Activated CD4-positive, alpha-beta T cell treated with anti-CD3 and anti-CD28 coated beads for 36 hours (primary cell): ENCODE results near the gene ZFHX3. TPM values are rescaled to one million over a fixed set of nuclear protein-coding genes. Genes with fewer than 3 reads are reported as not detected.
A peak's percentile ranks its signal among the peaks of the same experiment; 100 is the strongest.

Experiments used
- ATAC-seq: fragments of 200-7000 bp; cut with Tn5 transposase; one replicate; pipeline ENCODE4 v1.10.0; 2021; ENCODE audit warnings: mild to moderate bottlenecking, moderate library complexity
- CTCF ChIA-PET: fragments of 350-600 bp; sonication (Branson Sonifier 250); formaldehyde crosslinking; loops from one replicate; lab custom pipeline; 2021; ENCODE audit warnings: antibody characterized with exemption; lab: Charles Lee
- POLR2A ChIA-PET: fragments of 350-600 bp; sonication (Branson Sonifier 250); formaldehyde crosslinking; loops from one replicate; lab custom pipeline; 2021; ENCODE audit warnings: antibody characterized with exemption, inconsistent platforms; lab: Charles Lee
- DNase-seq: peaks from one replicate; pipeline ENCODE4 v3.0.0-alpha.2; 2020
- H3K27ac Mint-ChIP-seq: one replicate; pipeline ENCODE4 v1.8.0; 2021; ENCODE audit warnings: mixed read lengths
- H3K27me3 Mint-ChIP-seq: one replicate; pipeline ENCODE4 v1.8.0; 2021; ENCODE audit warnings: mixed read lengths
- H3K36me3 Mint-ChIP-seq: one replicate; pipeline ENCODE4 v1.8.0; 2021; ENCODE audit warnings: low read depth, mixed read lengths
- H3K4me1 Mint-ChIP-seq: one replicate; pipeline ENCODE4 v1.8.0; 2021; ENCODE audit warnings: mixed read lengths
- H3K4me3 Mint-ChIP-seq: one replicate; pipeline ENCODE4 v1.8.0; 2021; ENCODE audit warnings: mild to moderate bottlenecking, moderate library complexity, mixed read lengths
- H3K9me3 Mint-ChIP-seq: one replicate; pipeline ENCODE4 v1.8.0; 2021; ENCODE audit warnings: low read depth, mixed read lengths
- intact Hi-C, 2 experiments: fragments of 100-400 bp; cut with DNase I in 1 of 2; cut with micrococcal nuclease in 1 of 2; formaldehyde crosslinking; loops; one replicate each; pipeline versions ENCODE4 v1.14.2 to v1.15.1; 2022 to 2024; cut with DNase I, micrococcal nuclease
- total RNA-seq, 2 experiments: library from RNA; stranded (reverse); gene quantifications; one replicate each; pipeline ENCODE4 v1.2.3, GENCODE V29; 2021

Gene ZFHX3
- total RNA-seq, 2 experiments from 2014 or later = 0.27 to 0.37 TPM

- POLR2A ChIA-PET = no interaction called here
- DNase-seq = no peak
- CTCF ChIA-PET = interaction anchor here (0.5 kb wide), 1 partner anchor 31 kb away, joined by 4 read pairs; no protein-coding TSS in a partner anchor
- Mint-ChIP-seq H3K4me1 (no peaks in the 10 kb centered on the region), H3K27ac (no peak overlapping the region), H3K4me3 (no peak overlapping the region), H3K9me3 (peaks cover 2% of the 10 kb centered on the region), H3K27me3 (no peaks in the 10 kb centered on the region), H3K36me3 (no peaks in the 10 kb centered on the region)
- intact Hi-C loops = no loop called here
- no peak for ATAC-seq
Measured at GRCh38 chr16:72889616-72890582, 158.0 kb downstream of the ZFHX3 start.

- H3K4me1 Mint-ChIP-seq = no peaks in the 10 kb centered on the region
- no peak overlapping the region for H3K4me3 Mint-ChIP-seq
- no peak for DNase-seq
- H3K27ac Mint-ChIP-seq = no peak overlapping the region
- peaks cover 2% of the 10 kb centered on the region for H3K9me3 Mint-ChIP-seq
- ChIA-PET CTCF (no interaction called here), POLR2A (no interaction called here)
- ATAC-seq = no peak
- no peaks in the 10 kb centered on the region for H3K27me3 Mint-ChIP-seq
- intact Hi-C loops = no loop called here
- H3K36me3 Mint-ChIP-seq = no peaks in the 10 kb centered on the region
Measured at GRCh38 chr16:72887537-72887936, 160.4 kb downstream of the ZFHX3 start.

- Mint-ChIP-seq H3K36me3 (no peaks in the 10 kb centered on the region), H3K9me3 (peaks cover 2% of the 10 kb centered on the region), H3K4me3 (no peak overlapping the region), H3K27ac (no peak overlapping the region), H3K27me3 (no peaks in the 10 kb centered on the region), H3K4me1 (no peaks in the 10 kb centered on the region)
- no peak for ATAC-seq
- POLR2A ChIA-PET = no interaction called here
- CTCF ChIA-PET = no interaction called here
- no peak for DNase-seq
- intact Hi-C loops = no loop called here
Measured at GRCh38 chr16:72886346-72886974, 161.5 kb downstream of the ZFHX3 start.

- intact Hi-C loops = no loop called here
- Mint-ChIP-seq H3K27me3 (no peaks in the 10 kb centered on the region), H3K27ac (no peak overlapping the region), H3K4me3 (no peak overlapping the region), H3K4me1 (no peaks in the 10 kb centered on the region), H3K36me3 (no peaks in the 10 kb centered on the region), H3K9me3 (no peaks in the 10 kb centered on the region)
- ATAC-seq (no peak), DNase-seq (no peak)
- ChIA-PET POLR2A (no interaction called here), CTCF (interaction anchor here (1.1 kb wide), 1 partner anchor 8 kb away, joined by 3 read pairs; no protein-coding TSS in a partner anchor)
Measured at GRCh38 chr16:72884573-72884972, 163.4 kb downstream of the ZFHX3 start.

GRCh38 chr16:72884037-72884436 lies 163.9 kb downstream of the ZFHX3 start:
- no peak for DNase-seq
- Mint-ChIP-seq H3K9me3 (no peaks in the 10 kb centered on the region), H3K27me3 (no peaks in the 10 kb centered on the region), H3K4me1 (no peaks in the 10 kb centered on the region), H3K4me3 (no peak overlapping the region), H3K27ac (no peak overlapping the region), H3K36me3 (no peaks in the 10 kb centered on the region)
- ChIA-PET CTCF (interaction anchor here (1.1 kb wide), 1 partner anchor 9 kb away, joined by 3 read pairs; no protein-coding TSS in a partner anchor), POLR2A (no interaction called here)
- intact Hi-C loops = no loop called here
- no peak for ATAC-seq

- Mint-ChIP-seq H3K4me1 (peaks cover 8% of the 10 kb centered on the region), H3K9me3 (no peaks in the 10 kb centered on the region), H3K27ac (no peak overlapping the region), H3K36me3 (no peaks in the 10 kb centered on the region), H3K27me3 (peaks cover 2% of the 10 kb centered on the region), H3K4me3 (no peak overlapping the region)
- ChIA-PET POLR2A (no interaction called here), CTCF (no interaction called here)
- DNase-seq (no peak), ATAC-seq (no peak)
- intact Hi-C loops = no loop called here
Measured at GRCh38 chr16:72879846-72880245, 168.1 kb downstream of the ZFHX3 start.

GRCh38 chr16:72878301-72879269 lies 169.3 kb downstream of the ZFHX3 start:
- Mint-ChIP-seq H3K4me3 (no peak overlapping the region), H3K4me1 (peaks cover 8% of the 10 kb centered on the region), H3K9me3 (no peaks in the 10 kb centered on the region), H3K36me3 (no peaks in the 10 kb centered on the region), H3K27me3 (peaks cover 2% of the 10 kb centered on the region), H3K27ac (no peak overlapping the region)
- POLR2A ChIA-PET = no interaction called here
- intact Hi-C loops = no loop called here
- DNase-seq = no peak
- CTCF ChIA-PET = no interaction called here
- ATAC-seq = no peak

- ChIA-PET POLR2A (no interaction called here), CTCF (no interaction called here)
- H3K4me3 Mint-ChIP-seq = no peak overlapping the region
- no peaks in the 10 kb centered on the region for H3K9me3 Mint-ChIP-seq
- H3K27me3 Mint-ChIP-seq = peaks cover 2% of the 10 kb centered on the region
- no peaks in the 10 kb centered on the region for H3K36me3 Mint-ChIP-seq
- DNase-seq (no peak), ATAC-seq (peak; percentile 49)
- H3K4me1 Mint-ChIP-seq = peaks cover 8% of the 10 kb centered on the region
- no peak overlapping the region for H3K27ac Mint-ChIP-seq
- intact Hi-C loops = no loop called here
Measured at GRCh38 chr16:72877374-72878028, 170.4 kb downstream of the ZFHX3 start.

- peaks cover 8% of the 10 kb centered on the region for H3K4me1 Mint-ChIP-seq
Measured at GRCh38 chr16:72876981-72877373, 171.0 kb downstream of the ZFHX3 start.

GRCh38 chr16:72876221-72876620 lies 171.7 kb downstream of the ZFHX3 start:
- intact Hi-C loops = no loop called here
- no peaks in the 10 kb centered on the region for H3K9me3 Mint-ChIP-seq
- peak; percentile 29 for DNase-seq
- no peak overlapping the region for H3K27ac Mint-ChIP-seq
- POLR2A ChIA-PET = no interaction called here
- no peak for ATAC-seq
- H3K4me3 Mint-ChIP-seq = no peak overlapping the region
- no peaks in the 10 kb centered on the region for H3K36me3 Mint-ChIP-seq
- H3K4me1 Mint-ChIP-seq = peaks cover 8% of the 10 kb centered on the region
- peaks cover 2% of the 10 kb centered on the region for H3K27me3 Mint-ChIP-seq
- CTCF ChIA-PET = no interaction called here

More at GRCh38 chr16:72876981-72877373, 171.0 kb downstream of the ZFHX3 start:
- Mint-ChIP-seq H3K36me3 (no peaks in the 10 kb centered on the region), H3K4me3 (no peak overlapping the region), H3K9me3 (no peaks in the 10 kb centered on the region), H3K27ac (no peak overlapping the region), H3K27me3 (peaks cover 2% of the 10 kb centered on the region)
- ChIA-PET POLR2A (no interaction called here), CTCF (no interaction called here)
- no peak for DNase-seq
- intact Hi-C loops = no loop called here
- no peak for ATAC-seq
